ENCODE results near the gene P2RX1. TPM values are rescaled to one million over a fixed set of nuclear protein-coding genes. Genes with fewer than 3 reads are reported as not detected.
A peak's percentile ranks its signal among the peaks of the same experiment; 100 is the strongest.

Gene P2RX1
- total RNA-seq, 1 donor from 2014 or later, result 8.7 TPM

GRCh38 chr17:3888343-3889171 is 27.7 kb downstream of the P2RX1 start:
- intact Hi-C loops (cut with DNase I), result no loop called here
- ATAC-seq (no peak), DNase-seq (no peak)
- TF ChIP-seq CTCF (IDR thresholded peaks at IDR 0.05), result no peak
- Histone ChIP-seq H3K9me3 (no peaks in the 10 kb centered on the region), H3K4me3 (no peak overlapping the region), H3K27ac (peak overlapping the region; percentile 49), H3K27me3 (ENCODE audit: low read depth) (no peaks in the 10 kb centered on the region), H3K4me1 (peaks cover 60% of the 10 kb centered on the region), H3K36me3 (peaks cover 19% of the 10 kb centered on the region)

- no peak for ATAC-seq
- Histone ChIP-seq H3K27ac (peak overlapping the region; percentile 73), H3K36me3 (peaks cover 25% of the 10 kb centered on the region), H3K27me3 (ENCODE audit: low read depth) (no peaks in the 10 kb centered on the region), H3K9me3 (no peaks in the 10 kb centered on the region), H3K4me1 (peaks cover 56% of the 10 kb centered on the region), H3K4me3 (no peak overlapping the region)
- intact Hi-C loops (cut with DNase I), result no loop called here
- DNase-seq, result no peak
- TF ChIP-seq CTCF (IDR thresholded peaks at IDR 0.05), result no peak
Observed at GRCh38 chr17:3887804-3888203, 28.5 kb downstream of the P2RX1 start.

DNA sequence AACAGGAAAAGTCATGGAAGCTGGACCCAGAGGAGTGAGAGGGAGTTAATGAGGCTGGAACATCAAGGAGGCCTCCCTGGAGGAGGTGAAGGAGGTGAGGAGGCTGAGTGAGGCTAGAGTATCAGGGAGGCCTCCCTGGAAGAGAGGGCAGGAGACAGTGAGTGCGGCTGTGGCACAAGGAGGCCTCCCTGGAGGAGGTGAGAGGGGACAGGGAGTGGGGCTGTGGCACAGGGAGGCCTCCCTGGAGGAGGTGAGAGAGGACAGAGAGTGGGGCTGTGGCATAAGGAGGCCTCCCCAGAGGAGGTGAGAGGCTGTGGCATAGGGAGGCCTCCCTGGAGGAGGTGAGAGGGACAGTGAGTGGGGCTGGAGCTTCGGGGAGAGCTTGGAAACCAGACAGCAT is 28.9 kb downstream of the P2RX1 start:
- Histone ChIP-seq H3K27me3 (ENCODE audit: low read depth) (no peaks in the 10 kb centered on the region), H3K36me3 (peaks cover 28% of the 10 kb centered on the region), H3K4me3 (no peak overlapping the region), H3K4me1 (peaks cover 56% of the 10 kb centered on the region), H3K9me3 (no peaks in the 10 kb centered on the region), H3K27ac (peak overlapping the region; percentile 73)
- TF ChIP-seq CTCF (IDR thresholded peaks at IDR 0.05), result no peak
- no peak for ATAC-seq
- intact Hi-C loops (cut with DNase I), result no loop called here
- no peak for DNase-seq

- DNase-seq (peak; percentile 72), ATAC-seq (peak; percentile 67 to 78)
- Histone ChIP-seq H3K27ac (peak overlapping the region; percentile 73), H3K4me1 (peaks cover 52% of the 10 kb centered on the region), H3K27me3 (ENCODE audit: low read depth) (no peaks in the 10 kb centered on the region), H3K9me3 (no peaks in the 10 kb centered on the region), H3K4me3 (peak overlapping the region; percentile 8), H3K36me3 (peaks cover 34% of the 10 kb centered on the region)
- no peak for TF ChIP-seq CTCF (IDR thresholded peaks at IDR 0.05)
- intact Hi-C loops (cut with DNase I), result no loop called here
Observed at GRCh38 chr17:3886776-3887175, 29.5 kb downstream of the P2RX1 start.

DNA sequence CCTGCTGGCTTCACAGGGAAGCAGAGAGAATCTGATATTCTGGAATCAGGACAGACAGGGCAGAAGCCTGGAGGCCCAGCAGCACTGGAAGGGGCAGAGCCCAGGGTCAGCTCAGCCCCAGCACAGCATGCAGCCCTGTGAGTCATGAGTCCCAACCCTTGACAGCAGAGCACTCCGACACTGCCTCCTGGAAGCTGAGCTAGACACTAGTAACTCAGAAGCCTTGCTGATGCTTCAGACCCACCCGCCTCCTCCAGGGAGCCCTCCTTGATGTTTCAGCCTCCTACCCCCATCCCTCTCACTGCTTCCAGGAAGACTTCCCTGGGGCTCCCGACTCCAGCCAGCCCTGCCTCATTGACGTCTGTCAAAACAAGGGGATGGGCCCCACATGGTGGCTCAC is 30.3 kb downstream of the P2RX1 start:
- intact Hi-C loops (cut with DNase I), result no loop called here
- no peak overlapping the region for H3K4me3 ChIP-seq
- H3K27me3 ChIP-seq (ENCODE audit: low read depth), result no peaks in the 10 kb centered on the region
- DNase-seq (no peak), ATAC-seq (no peak)
- H3K4me1 ChIP-seq, result peaks cover 45% of the 10 kb centered on the region
- no peaks in the 10 kb centered on the region for H3K9me3 ChIP-seq
- TF ChIP-seq CTCF (IDR thresholded peaks at IDR 0.05), result no peak
- H3K27ac ChIP-seq, result no peak overlapping the region
- peaks cover 34% of the 10 kb centered on the region for H3K36me3 ChIP-seq

All from lower lobe of right lung (tissue), 2 donors.